AG04450 (cell line): Measurements from ENCODE around the gene NUDT1. TPM values are rescaled to one million over a fixed set of nuclear protein-coding genes. Genes with fewer than 3 reads are reported as not detected.

Experiments used
- CTCF ChIA-PET: fragments of 300-600, 350-600 bp; formaldehyde crosslinking; extraction: SDS; loops from one replicate; lab custom pipeline; 2022; ENCODE audit warnings: antibody characterized with exemption, inconsistent platforms; lab: Charles Lee
- POLR2A ChIA-PET: fragments of 350-600 bp; formaldehyde crosslinking; extraction: SDS; loops from one replicate; lab custom pipeline; 2021; ENCODE audit warnings: antibody characterized with exemption, inconsistent platforms; lab: Yijun Ruan, JAX
- DNase-seq: peaks from one replicate; pipeline ENCODE4 v3.0.0-alpha.2; 2011; ENCODE audit warnings: low read depth, low spot score
- H3K27ac ChIP-seq: one replicate; pipeline ENCODE4 v1.5.1; 2012; ENCODE audit warnings: low read depth, low read length, control low read depth
- H3K27me3 ChIP-seq: one replicate; pipeline ENCODE4 v1.6.0; 2012; ENCODE audit warnings: low read length; ENCODE audit not compliant: control insufficient read depth, insufficient read depth
- H3K4me3 ChIP-seq: 2 replicates; pipeline ENCODE4 v1.5.1; 2011; ENCODE audit warnings: mild to moderate bottlenecking, low read depth, low read length, control low read depth
- H3K9me3 ChIP-seq: 2 replicates; pipeline ENCODE4 v1.5.1; 2012; ENCODE audit warnings: low read length; ENCODE audit not compliant: control insufficient read depth, insufficient read depth
- CTCF ChIP-seq: IDR thresholded peaks from 2 replicates; pipeline ENCODE4 v1.5.1; 2011; ENCODE audit warnings: low read depth, low read length, control low read depth, inconsistent platforms
- polyA plus RNA-seq: library from polyadenylated mRNA; depleted of rRNA; stranded (reverse); fragments of >200 nt; gene quantifications from 2 replicates; pipeline ENCODE4 v1.2.3, GENCODE V29; 2011

The NUDT1 gene
- polyA plus RNA-seq, 1 experiment: 11.5 TPM

DNA sequence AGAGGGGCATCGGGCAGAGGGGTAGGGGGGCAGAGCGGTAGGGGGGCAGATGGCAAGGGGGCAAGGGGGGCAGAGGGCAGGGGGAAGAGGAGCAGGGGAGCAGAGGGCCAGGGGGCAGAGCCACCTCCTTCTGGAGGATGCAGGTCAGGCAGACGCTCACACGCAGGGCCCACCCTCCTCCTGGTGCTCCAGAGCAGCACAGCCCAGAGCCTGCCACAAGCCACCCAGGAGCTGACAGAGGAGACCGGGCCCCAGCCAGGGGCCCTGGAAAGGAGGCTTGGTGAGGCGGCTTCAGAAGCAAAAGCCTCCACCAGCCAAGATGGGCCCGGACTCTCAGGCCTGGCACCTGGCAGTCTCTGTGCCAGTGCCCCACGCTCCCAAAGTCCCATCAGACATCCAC lies 22.4 kb upstream of the NUDT1 start:
- Histone ChIP-seq H3K27ac (no peak overlapping the region), H3K9me3 (peaks cover 4% of the 10 kb centered on the region; the same call in 1 of the 2 replicates), H3K4me3 (no peak overlapping the region), H3K27me3 (no peaks in the 10 kb centered on the region)
- no peak for TF ChIP-seq CTCF
- DNase-seq: no peak
- CTCF ChIA-PET: no interaction called here
- POLR2A ChIA-PET: no interaction called here

DNA sequence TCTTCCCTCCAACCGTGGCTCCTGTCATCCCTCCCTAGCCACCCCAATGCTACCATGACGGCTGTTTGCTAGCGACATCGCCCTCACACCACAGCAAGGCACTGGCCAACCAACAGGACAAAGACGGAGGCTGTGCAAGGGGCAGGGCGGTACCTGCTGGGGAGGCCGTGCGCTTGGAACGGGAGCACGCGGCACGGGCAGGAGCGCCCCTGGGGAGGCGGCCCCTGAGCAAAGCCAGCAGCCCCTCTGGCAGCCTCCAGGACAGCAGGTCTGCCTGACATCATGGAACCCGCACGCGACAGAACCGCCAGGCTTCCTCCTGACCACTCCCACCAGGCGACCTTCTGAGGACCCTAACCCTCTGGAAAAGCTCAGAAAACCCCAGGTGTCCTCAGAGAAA lies 22.0 kb upstream of the NUDT1 start:
- Histone ChIP-seq H3K27me3 (no peaks in the 10 kb centered on the region), H3K9me3 (peaks cover 4% of the 10 kb centered on the region; the same call in 1 of the 2 replicates), H3K4me3 (no peak overlapping the region), H3K27ac (no peak overlapping the region)
- no peak for DNase-seq
- CTCF ChIA-PET: no interaction called here
- TF ChIP-seq CTCF: no peak
- POLR2A ChIA-PET: no interaction called here

GRCh38 chr7:2220506-2220905 lies 21.5 kb upstream of the NUDT1 start:
- CTCF ChIA-PET: no interaction called here
- H3K27ac ChIP-seq: no peak overlapping the region
- DNase-seq: no peak
- H3K9me3 ChIP-seq: peaks cover 1% of the 10 kb centered on the region; the same call in 1 of the 2 replicates
- H3K27me3 ChIP-seq: no peaks in the 10 kb centered on the region
- no peak overlapping the region for H3K4me3 ChIP-seq
- POLR2A ChIA-PET: no interaction called here
- no peak for TF ChIP-seq CTCF

DNA sequence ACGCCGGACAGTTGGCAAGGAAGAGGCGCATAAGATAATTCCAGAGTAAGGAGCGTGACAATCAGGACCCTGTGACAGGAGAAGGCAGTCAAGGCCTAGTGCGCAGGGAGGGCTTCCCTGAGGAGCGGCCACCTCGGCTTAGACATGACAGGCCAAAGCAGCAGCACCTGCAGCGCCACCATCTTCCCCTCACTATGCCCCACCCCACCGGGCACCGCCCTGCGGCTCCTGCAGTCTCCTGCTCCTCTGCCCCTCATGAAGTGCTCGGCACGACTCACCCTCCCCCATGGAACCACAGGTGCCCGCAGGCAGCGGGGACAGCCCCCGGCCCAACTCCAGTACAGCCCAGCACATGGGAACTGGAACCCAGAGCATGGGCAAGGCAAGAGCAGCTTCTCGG lies 21.1 kb upstream of the NUDT1 start:
- H3K27me3 ChIP-seq: no peaks in the 10 kb centered on the region
- CTCF ChIA-PET: no interaction called here
- no peak overlapping the region for H3K27ac ChIP-seq
- H3K4me3 ChIP-seq: no peak overlapping the region
- no peak for TF ChIP-seq CTCF
- H3K9me3 ChIP-seq: no peaks in the 10 kb centered on the region
- DNase-seq: no peak
- POLR2A ChIA-PET: no interaction called here

DNA sequence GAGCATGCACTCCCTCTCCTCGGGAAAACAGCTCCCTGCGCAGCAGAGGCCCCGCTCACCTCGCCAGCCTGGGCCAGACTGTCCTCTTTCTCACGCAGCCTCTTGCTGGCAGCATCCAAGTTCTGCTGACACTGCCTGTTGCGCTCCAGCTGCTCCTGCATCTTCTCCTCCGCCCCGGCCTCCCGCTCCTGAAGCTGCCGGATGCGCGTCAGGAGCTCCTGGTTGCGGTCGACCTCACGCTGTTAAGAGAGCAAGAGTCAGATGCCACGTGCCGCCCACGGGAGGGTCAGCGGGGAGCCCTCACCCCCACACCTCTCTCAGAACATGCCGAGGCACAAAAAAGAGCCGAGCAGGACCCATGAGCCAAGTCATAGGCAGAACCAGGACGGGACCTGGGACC lies 19.5 kb upstream of the NUDT1 start:
- no peak for TF ChIP-seq CTCF
- no peak overlapping the region for H3K4me3 ChIP-seq
- CTCF ChIA-PET: no interaction called here
- no peak for DNase-seq
- POLR2A ChIA-PET: no interaction called here
- no peaks in the 10 kb centered on the region for H3K27me3 ChIP-seq
- H3K27ac ChIP-seq: no peak overlapping the region
- no peaks in the 10 kb centered on the region for H3K9me3 ChIP-seq
